HepG2 (cell line): ENCODE results near the gene MGLL.

ENCODE experiments used
- NFE2 ChIP-seq: sonication (generic); formaldehyde crosslinking; IDR thresholded peaks from 2 replicates; pipeline ENCODE4 v1.4.0; 2020; ENCODE audit warnings: missing genetic modification reagents
- POLR2A ChIP-seq, 2 experiments: IDR thresholded peaks; 2 replicates each; pipeline ENCODE4 v1.6.1; 2011; ENCODE audit warnings: low read depth in 2 of 2, low read length in 2 of 2, mild to moderate bottlenecking in 1 of 2, moderate library complexity in 1 of 2; ENCODE audit not compliant: insufficient read depth in 1 of 2
- YY1 ChIP-seq: IDR thresholded peaks from 2 replicates; pipeline ENCODE4 v1.6.1; 2011; ENCODE audit warnings: low read length, low read depth, moderate library complexity, mild to moderate bottlenecking; ENCODE audit not compliant: insufficient read depth, insufficient replicate concordance

DNA sequence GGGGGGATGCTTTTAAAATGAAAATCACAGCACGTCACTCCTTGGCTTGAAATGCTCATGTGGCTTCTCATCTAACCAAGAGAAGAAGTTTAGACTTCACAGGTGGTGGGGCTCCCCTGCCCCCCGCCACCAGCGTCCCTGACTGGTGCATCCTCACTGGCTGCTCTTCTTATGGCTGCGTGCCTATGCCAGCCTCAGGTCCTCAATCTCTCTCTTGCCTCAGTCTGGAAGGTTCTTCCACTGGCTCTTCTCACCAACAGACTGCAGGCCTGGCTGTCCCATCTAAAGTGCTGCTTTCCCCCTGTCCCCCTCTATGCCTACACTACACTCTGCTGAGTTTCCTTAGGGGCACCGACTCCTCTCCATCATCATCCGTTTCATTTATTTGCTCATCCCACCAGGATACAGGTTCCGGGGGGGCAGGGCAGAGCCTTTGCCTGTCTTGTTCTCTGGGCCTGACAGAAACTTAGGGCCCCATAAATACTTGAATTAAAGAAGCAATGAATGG lies 128.9 kb downstream of the MGLL start:
- TF ChIP-seq YY1 (no peak), POLR2A (IDR thresholded peaks at IDR 0.05; ENCODE audit: insufficient read depth in 1 of 2, low read depth in 2 of 2, low read length in 2 of 2) (no peak), NFE2 (CRISPR knock-in tag) (no peak)
